Amygdala (tissue), 56 donors: ENCODE data around the gene TNFSF4.

ENCODE experiments used
- DNase-seq, 56 donors: peaks; one replicate each; lab custom pipeline; 2025; lab: John Stamatoyannopoulos, UW

TNFSF4 gene

DNA sequence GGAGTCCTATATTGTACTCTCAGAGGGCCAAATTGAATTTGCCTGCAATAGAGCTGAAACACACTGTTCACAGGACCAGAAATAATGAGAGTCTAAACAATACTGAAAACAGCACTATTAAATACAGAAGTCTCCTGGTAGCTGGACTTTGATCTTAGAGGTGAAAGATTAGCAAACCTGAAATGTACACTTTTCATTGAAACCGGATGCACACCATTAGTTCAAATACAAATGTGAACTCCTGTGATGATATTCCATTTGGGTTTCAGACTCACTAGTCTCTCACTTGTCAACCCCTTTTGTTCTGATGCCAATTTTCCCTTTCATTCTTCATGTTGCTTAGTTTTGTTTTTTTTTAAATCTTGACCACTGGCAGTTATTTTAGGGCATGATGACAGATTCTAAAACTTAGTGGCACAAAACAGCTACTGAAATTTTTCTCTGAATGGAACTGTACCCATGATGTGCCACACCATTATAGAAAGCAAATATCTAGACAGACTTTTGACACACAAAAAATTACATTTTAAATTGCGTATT is 5.9 kb upstream of the TNFSF4 start:
- no peak for DNase-seq

DNA sequence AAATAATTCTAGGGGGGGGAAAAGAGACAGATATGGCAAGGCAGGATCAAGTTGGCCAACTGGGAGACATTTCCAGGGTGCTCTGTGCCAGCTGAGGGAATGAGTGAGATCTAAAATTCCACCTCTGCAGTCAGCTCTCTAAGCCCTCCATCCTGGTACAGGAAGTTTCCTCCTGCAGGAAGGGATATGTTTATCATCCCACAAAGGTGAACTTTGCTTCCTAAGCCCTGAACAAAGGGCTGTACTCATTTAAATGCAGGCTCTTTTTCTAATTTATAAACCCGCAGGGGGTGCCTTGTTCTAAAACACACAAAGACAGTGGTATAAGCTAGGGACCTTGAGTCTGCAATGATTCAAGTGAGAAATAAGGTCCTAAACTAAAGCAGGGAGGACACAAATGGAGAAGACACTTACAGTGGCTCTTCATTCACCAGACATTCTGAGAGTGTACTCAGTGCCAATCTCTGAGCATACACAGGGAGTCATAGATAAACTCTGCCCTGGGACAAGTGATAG is 3.6 kb upstream of the TNFSF4 start:
- no peak for DNase-seq

DNA sequence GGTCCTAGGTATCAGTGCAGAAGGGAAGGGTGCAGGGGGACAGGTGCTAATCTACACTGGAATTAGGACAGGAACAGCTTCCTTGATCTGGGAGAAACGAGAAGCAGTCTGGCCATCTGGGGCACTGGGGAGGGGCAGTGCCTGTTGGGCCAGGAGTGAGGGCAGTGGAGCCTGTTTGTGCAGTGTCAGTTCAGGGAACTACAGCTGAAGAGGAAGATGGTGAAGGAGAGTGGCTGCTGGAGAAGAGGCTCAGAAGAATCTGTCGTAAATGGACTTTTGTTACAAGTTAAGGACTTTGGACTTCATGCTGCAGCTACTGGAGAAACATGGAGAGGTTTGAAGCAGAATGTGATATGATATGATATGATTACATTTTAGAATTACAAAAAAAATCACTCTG is 3.2 kb upstream of the TNFSF4 start:
- no peak for DNase-seq

DNA sequence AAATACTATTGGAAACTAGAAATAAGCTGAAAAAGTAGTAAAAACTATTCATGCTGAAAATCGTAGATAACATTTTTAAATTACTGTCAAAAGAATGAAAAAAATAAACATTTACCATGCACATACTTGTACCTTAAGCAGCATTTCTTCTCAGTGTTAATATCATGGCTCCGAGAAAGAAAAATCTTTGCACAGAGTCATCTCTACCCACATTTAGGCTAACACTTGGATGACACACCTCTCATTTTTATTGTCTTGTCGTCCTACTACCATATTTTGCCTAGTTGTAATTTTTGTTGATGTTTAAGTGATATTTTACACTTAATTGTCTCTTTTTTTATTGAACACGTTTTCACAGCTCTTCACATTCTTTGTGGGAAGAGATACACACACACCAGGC is 1.7 kb upstream of the TNFSF4 start:
- no peak for DNase-seq

DNA sequence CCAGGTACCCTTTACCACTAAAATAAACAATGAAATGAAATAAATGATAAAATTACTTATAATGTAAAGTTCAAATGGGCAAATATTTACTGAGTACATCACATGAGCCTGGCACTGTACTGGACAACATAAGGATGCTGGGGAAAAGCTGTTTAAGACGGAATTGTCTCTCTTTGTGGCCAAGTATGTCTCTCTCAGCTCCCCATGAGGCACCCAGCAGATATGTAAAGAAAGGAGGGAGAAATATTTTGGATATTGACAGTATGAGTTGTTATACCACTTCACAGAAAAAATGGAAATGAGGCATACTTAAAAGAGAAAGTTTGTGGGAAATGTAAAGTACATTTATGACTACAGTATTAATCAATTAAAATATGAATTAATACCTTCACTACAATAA is 1.0 kb upstream of the TNFSF4 start:
- DNase-seq, result no peak

DNA sequence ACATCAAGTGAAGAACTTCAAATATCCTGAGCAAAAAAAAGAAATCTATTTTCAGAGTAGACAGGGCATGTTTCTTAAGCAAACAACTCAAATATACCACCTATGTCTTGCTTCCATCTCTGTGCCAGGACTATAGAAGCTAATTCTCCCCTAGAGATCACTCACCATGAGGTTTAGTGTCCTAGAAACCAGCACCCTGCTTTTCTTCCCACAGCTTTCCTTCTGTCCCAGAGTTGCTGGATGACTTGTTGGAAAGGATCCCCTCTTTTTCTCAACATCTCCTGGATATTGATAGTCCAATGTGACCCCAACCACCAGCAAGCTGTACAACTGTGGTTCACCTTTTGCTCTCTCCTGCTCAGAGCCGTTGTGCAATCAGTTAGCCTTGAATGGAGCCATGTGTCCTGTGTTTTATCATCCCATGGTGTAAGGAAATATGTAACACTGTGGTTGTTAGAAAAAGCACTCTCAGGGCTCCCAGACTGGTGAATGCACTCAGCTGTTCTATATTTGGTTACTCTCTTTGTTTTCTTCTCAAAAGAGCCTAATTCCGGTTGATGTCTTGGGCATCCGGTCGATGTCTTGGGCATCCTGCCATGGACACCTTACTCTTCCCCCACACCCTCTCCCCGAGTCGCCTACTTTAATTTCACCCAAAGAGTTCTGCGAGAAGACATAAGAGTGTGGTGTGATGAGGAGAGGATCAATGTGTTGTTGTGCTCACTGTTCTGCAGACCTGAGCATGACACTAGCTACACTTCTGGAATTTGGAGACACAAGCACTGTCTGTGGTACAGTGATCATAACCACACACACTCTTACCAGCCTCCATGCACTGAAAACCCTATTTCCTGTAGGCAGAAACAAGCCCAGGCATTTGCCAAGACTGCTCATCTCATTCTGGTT is 1.7 kb downstream of the TNFSF4 start:
- no peak for DNase-seq

DNA sequence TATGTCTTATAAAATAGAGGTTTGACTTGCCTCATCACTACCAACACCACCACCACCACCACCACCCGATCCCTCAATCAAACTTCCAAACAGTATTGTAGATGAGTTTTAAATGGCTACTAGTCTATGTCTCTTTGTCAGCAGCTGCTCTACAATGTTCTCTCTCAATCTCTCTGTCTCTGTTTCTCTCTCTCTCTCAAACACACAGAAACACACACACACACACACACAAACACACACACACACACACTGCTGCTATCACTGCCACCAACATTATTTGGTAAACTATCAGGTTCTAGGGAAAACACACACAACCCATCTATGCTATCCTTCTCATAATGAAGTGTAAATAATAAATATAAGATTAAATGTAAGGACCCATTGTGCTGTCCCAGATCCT is 2.4 kb downstream of the TNFSF4 start:
- DNase-seq, result no peak

DNA sequence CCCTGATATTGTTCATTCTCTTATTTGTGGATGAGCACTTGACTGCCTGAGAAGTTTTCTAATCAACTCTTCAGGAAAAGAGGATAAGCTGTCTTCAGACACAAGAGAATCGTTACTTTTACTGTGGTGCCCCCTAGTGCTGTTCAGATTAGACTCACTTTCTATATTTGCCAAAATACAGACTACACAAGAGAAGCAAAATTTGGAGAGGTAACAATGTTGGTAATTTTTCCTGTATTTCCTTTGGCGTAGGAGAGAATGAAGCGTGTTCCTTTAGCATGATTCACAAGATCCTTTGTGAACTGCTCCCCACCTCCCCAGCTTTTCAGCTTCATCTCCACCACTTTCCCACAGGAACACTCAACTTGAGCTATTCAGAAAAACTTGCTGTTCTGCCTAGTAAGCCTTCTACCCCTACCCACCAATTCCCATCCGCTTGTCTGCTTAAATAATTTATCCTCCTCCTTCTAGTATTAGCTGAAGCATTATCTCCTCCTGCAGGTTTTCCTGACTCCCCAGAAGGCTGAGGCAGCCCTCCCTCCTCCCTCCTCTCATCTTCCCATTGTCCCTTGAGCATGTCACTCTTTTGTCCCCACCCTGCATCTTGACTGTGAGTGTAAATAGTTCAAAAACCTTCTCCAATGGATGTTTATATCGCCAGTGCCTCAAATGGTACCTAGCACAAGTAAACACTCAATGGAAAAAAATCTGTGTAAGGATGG is 4.5 kb downstream of the TNFSF4 start:
- DNase-seq, result peak in 3 of 56 donors; percentile 1 to 29 (median 15)

DNA sequence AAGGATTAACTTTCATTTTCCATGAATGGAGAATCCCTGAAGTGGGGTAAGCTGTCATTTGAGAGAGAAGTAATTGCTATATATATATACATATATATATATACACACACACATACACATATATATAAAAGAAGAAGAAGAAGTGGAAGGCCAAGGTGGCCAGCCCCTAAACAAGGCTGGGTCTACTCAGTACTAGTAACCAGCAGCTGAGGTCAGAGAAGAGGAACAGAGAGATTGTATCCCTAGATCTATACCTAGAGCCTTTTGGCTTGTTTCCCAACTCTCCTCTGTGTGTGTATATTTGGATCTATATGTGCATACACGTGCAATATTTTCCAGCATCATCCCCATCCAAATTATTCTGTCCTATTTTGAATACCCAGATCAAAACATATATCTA is 5.2 kb downstream of the TNFSF4 start:
- no peak for DNase-seq

DNA sequence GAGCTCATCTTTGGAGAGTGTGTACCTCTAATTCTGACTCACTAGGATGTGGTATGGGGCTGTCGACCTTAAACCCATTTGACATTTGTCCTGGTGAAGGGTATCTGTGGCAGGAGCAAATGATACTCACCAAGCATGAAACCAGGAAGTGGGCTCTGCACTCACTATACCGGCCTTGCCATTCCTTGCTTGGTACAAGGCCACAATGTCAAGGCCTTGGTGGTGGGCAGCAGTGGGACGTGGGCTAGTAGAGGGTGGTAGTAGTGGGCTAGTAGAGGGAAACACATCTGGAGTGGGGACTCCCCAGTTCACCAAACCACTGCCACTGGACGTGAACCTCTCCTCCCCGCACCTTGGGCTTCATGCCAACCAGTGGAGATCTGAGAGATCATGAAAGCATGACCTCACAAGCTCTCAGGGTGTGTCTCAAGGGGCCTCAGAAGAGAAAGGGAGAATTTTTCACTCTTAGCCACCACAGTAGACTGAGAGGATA is 11.5 kb downstream of the TNFSF4 start:
- DNase-seq, result no peak

DNA sequence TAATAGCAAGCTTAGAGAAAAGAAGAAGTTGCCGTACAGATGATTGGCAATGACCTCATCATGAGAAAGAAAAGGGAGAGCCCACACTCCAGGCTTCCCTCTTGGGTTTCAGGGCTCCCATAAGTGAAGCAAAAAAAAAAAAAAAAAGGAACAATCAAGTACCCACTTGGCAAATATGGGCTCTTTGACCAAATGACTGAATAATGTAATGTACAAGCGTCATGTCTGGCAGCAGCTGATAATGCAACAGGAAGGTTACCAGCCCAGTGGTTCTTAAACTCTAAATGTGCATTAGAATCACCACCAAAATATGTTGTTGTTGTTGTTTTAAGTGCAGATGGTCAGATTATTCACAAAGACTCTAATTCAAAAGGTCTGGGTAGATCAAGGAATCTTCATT is 13.5 kb downstream of the TNFSF4 start:
- no peak for DNase-seq

DNA sequence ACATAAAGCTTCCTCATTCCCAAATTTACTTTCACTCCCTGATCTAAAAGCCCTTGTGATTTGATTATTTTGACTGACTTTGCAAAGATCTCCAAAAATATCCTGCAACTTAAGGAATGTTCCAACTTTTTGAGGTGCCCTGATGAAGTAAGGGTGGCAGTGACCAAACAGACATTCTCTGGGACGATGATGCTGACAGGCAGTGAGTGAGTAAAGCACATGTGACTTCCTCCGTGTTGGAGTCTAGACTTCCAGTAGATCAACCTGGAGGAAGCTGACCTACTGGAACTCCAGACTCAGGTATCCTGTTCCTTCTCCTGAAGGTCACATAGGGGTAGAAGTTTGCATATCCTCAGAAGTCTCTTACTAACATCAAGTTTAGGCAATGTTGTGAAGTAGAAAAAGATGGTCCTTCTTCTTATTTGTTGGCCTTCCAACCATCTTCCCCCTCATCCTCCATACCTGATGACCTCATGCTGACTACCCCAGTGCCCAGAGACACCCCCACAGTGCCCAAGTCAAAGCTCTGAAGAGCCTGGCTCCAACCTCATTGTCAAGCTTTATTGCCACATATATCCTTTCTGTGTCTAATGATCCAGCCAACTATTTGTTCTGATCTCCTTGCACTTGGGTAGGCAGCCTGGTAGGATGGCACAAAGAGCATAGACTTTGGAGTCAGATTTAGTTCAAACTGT is 16.0 kb downstream of the TNFSF4 start:
- DNase-seq, result no peak

DNA sequence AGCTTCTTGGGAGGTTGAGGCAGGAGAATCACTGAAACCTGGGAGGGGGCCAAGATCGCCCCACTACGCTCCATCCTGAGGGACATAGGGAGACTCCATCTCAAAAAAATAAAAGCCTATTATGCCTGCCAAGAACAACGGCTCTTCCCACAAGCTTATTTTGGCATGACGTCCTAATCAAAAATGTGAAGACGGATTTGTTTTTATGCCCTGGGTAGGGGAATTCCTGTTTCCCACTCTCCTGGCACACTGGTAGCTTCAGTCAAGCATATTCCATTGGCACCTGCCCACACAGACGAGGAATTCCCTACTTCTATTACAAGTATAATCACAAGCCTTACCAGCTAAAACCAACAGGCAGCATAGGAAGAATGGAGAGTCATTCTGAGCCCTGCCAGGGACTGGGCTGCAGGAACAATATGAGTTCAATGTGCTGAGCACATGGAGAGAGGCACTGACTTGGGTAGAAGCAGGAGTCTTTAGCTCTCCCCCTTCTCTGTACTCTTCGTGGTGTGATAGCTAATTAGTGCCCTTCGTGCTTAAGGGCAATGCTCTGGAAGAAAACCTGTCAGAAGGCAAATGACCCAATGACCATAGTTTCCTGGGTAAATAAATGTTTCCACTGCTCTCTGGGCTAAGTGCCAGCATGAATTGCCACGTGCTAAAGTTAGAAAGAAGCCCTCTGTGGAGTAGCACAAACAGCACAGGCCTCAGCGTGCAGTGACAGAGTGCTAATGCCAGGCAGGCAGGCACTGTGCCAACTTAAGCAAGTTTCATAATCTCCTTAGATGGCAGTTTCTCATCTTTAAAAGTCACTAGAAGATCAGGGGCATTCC is 16.8 kb downstream of the TNFSF4 start:
- peak in 46 of 56 donors; percentile 2 to 84 (median 36) for DNase-seq

DNA sequence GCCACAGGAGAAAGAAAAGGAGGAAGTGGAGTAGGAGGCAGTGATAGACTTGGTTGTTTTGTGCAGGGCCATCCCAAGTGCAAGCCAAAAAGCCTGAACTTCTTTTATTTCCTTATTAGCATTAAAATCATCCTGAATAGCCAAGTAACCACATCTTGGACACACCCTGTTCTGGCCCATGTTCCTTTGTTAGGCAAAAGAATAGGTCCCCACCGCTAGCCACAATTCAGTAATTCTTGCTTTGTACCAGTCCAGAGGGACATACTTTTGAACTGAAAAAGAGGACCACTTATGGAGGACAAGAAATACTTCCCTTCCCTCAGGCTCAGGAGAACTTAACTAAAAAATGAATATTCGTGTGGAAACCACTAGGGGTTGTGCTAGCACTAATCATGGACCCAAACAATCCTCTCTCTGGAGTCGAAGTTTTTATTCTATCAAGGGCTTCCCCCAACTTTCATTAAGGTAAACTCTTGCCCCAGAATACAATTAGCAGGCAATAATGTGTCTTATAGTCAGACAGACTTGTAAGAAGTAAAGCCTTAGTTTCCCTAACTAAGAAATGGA is 19.4 kb downstream of the TNFSF4 start:
- DNase-seq, result no peak

DNA sequence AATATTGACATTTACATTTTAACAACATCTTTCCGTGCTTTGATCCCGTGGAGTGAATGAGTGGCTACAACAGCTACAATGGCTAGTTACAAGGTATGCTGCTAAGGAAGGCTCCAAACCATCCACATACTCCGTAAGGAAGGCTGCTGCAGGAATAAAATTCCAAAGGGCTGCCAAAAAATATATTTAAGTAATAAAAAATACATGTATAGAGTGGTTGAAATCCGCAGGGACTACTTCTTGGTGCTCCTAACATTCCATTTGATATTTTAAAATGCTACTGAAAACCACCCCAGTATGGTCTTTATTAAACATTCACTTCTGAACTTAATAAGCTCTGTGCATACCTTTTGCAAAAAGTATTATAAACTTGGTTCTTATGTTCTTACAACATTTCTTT is 25.3 kb downstream of the TNFSF4 start:
- DNase-seq, result no peak

DNA sequence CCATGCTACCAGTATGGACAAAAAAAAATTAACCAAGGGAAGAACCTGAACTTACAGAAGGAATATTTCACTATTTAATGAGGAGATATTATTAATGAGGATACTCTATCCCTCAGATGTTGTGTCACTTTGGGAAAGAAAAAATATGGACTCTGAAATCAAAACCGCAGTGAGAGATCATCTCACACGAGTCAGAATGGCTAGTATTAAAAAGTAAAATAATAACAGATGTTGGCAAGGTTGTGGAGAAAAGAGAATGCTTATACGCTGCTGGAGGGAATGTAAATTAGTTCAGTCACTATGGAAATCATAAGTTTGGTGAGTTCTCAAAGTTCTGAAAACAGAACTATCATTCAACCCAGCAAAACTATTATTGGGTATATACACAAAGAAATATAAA is 30.9 kb downstream of the TNFSF4 start:
- no peak for DNase-seq

DNA sequence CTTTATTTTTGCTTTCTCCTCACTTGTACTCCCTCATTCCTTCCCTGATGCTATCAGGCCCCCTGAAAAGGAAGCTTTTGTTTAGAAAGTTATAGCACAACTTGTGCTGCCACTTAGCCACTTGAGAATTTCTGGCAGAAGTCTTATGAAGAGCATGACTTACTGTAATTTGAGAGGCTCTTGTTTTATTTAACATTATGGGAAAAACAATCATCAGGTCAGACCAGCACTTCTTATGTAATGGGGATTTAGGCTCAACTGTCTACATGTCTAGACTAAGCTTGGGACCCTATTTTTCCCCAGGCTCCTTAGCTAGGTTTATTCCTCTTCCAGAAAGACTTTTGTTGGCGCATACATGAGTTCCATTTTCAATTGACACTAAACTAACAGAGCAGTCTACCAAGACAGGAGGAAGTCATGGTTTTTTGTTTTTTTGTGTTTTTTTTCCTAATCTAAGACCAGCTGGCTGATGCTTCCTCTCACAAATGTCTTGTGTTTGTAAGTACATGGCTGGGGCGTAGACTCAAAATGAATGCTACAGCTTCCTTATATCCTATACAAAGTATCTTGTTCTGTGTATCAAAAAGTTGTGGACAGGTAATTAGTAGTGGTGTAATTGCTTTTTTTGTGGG is 31.5 kb downstream of the TNFSF4 start:
- DNase-seq, result no peak

DNA sequence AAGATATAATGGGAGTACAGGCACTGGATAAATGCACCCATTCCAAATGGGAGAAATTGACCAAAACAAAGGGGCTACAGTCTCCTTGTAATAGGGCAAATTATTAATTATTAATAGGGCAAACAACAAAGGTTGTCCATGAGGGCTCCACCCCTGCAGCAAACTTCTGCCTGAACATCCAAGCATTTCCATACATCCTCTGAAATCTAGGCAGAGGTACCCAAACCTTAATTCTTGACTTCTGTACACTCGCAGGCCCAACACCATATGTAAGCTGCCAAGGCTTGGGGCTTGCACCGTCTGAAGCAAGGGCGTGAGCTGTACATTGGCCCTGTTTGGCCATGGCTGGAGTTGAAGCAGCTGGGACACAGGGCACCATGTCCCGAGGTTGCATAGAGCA is 33.7 kb downstream of the TNFSF4 start:
- DNase-seq, result no peak

DNA sequence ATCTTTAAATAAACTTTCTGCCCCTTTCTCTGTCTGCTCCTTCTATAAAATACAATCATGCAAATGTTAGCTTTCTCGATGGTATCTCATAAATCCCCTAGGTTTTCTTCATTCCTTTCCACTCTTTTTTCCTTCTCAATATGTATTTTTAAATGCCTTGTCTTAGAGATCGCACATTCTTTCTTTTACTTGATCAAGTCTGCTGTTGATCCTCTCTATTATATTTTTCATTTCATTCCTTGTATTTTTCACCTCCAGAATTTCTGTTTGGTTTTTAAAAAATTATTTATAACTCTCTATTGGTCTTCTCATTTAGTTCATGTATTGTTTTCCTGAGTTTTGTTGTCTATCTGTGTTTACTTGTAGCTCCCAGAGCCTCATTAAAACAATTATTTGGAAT is 36.0 kb downstream of the TNFSF4 start:
- no peak for DNase-seq
